HG03342 (cell line): ENCODE results near the gene IQUB.
"Not testable (repeated sequence)": the region's sequence is repeated elsewhere in the genome, so short reads cannot be mapped to it uniquely, and the experiment has no call there.

Source experiments
- ATAC-seq: cut with Tn5 transposase; IDR thresholded peaks from one replicate; pipeline ENCODE4 v1.9.1; 2021; ENCODE audit warnings: mild to moderate bottlenecking, moderate library complexity; ENCODE audit not compliant: unreplicated experiment

Gene IQUB

GRCh38 chr7:123534383-123535260 lies at the start of gene IQUB:
IQUB (minus strand) TSS chr7:123534595; CDS start chr7:123512340, 22,255 bp downstream.
- peak; percentile 82 for ATAC-seq

- no peak for ATAC-seq
Measured at GRCh38 chr7:123583821-123584220, 49.4 kb upstream of the IQUB start.

GRCh38 chr7:123581162-123581459 lies 46.7 kb upstream of the IQUB start:
- no peak for ATAC-seq

- ATAC-seq, result peak; percentile 79
Measured at GRCh38 chr7:123580406-123581161, 46.2 kb upstream of the IQUB start.

GRCh38 chr7:123579416-123579815 lies 45.0 kb upstream of the IQUB start:
- no peak for ATAC-seq

- no peak for ATAC-seq
Measured at GRCh38 chr7:123573896-123574467, 39.6 kb upstream of the IQUB start.

- ATAC-seq, result no peak
Measured at GRCh38 chr7:123573341-123573740, 38.9 kb upstream of the IQUB start.

GRCh38 chr7:123571684-123572083 lies 37.3 kb upstream of the IQUB start:
- ATAC-seq, result no peak

GRCh38 chr7:123571187-123571586 lies 36.8 kb upstream of the IQUB start:
- ATAC-seq, result no peak

GRCh38 chr7:123570390-123571182 lies 36.2 kb upstream of the IQUB start:
- no peak for ATAC-seq

- no peak for ATAC-seq
Measured at GRCh38 chr7:123569352-123570010, 35.1 kb upstream of the IQUB start.

- ATAC-seq, result no peak
Measured at GRCh38 chr7:123562121-123562520, 27.7 kb upstream of the IQUB start.

GRCh38 chr7:123558289-123558874 lies 24.0 kb upstream of the IQUB start:
- no peak for ATAC-seq

GRCh38 chr7:123557398-123558288 lies 23.2 kb upstream of the IQUB start, which contains the start of gene NDUFA5:
NDUFA5 (minus strand) TSS chr7:123557818; CDS start chr7:123557795, 23 bp downstream.
- ATAC-seq, result peak; percentile 97

- ATAC-seq, result no peak
Measured at GRCh38 chr7:123557016-123557397, 22.6 kb upstream of the IQUB start.

- no peak for ATAC-seq
Measured at GRCh38 chr7:123555484-123555883, 21.1 kb upstream of the IQUB start.

GRCh38 chr7:123553159-123553558 lies 18.8 kb upstream of the IQUB start:
- no peak for ATAC-seq

- no peak for ATAC-seq
Measured at GRCh38 chr7:123552641-123553040, 18.2 kb upstream of the IQUB start.

- ATAC-seq, result not testable (repeated sequence)
Measured at GRCh38 chr7:123552134-123552533, 17.7 kb upstream of the IQUB start.
